IPS-20b (cell line): Measurements from ENCODE around the gene UBE2U.

ENCODE experiments used
- H3K27ac ChIP-seq: one replicate; pipeline ENCODE4 v1.5.1; 2013; ENCODE audit warnings: low read length
- H3K27me3 ChIP-seq: 2 replicates; pipeline ENCODE4 v1.6.1; 2013; ENCODE audit warnings: mild to moderate bottlenecking, low read length, inconsistent platforms; ENCODE audit not compliant: insufficient read depth
- H3K36me3 ChIP-seq: 2 replicates; pipeline ENCODE4 v1.6.1; 2013; ENCODE audit warnings: low read depth, mild to moderate bottlenecking, inconsistent platforms, low read length, moderate library complexity; ENCODE audit not compliant: insufficient read depth
- H3K4me1 ChIP-seq: 2 replicates; pipeline ENCODE4 v1.6.1; 2013; ENCODE audit warnings: mild to moderate bottlenecking, control low read depth, inconsistent platforms, low read length, moderate library complexity; ENCODE audit not compliant: insufficient read depth
- H3K4me3 ChIP-seq: 2 replicates; pipeline ENCODE4 v1.5.1; 2013; ENCODE audit warnings: mild to moderate bottlenecking, low read length, inconsistent platforms
- H3K9ac ChIP-seq: 2 replicates; pipeline ENCODE4 v1.6.1; 2013; ENCODE audit warnings: low read depth, mild to moderate bottlenecking, inconsistent platforms, low read length, moderate library complexity
- H3K9me3 ChIP-seq: 2 replicates; pipeline ENCODE4 v1.6.1; 2013; ENCODE audit warnings: mild to moderate bottlenecking, low read depth, low read length, inconsistent platforms; ENCODE audit not compliant: insufficient read depth

UBE2U gene

DNA sequence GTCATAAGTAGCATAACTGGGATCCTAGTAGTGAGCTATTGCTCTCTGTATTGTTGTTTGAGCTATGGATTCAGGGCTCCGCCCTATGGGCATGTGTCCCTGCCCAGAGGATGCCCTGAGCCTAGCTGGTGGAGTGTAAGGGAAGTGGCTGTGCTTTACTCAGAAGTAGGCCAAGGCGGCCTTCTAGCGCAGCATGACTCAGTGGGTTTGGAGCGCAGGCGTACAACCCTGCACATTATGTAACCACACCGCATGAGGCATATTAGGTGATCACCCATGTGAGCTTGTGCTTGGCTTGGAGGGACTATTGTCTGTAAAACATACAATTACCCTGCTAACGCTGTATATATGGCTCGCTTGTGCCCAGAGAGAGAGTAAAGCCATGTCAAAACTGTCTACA, 11.1 kb upstream of the UBE2U start:
- Histone ChIP-seq H3K4me3 (no peak overlapping the region), H3K27ac (no peak overlapping the region)

DNA sequence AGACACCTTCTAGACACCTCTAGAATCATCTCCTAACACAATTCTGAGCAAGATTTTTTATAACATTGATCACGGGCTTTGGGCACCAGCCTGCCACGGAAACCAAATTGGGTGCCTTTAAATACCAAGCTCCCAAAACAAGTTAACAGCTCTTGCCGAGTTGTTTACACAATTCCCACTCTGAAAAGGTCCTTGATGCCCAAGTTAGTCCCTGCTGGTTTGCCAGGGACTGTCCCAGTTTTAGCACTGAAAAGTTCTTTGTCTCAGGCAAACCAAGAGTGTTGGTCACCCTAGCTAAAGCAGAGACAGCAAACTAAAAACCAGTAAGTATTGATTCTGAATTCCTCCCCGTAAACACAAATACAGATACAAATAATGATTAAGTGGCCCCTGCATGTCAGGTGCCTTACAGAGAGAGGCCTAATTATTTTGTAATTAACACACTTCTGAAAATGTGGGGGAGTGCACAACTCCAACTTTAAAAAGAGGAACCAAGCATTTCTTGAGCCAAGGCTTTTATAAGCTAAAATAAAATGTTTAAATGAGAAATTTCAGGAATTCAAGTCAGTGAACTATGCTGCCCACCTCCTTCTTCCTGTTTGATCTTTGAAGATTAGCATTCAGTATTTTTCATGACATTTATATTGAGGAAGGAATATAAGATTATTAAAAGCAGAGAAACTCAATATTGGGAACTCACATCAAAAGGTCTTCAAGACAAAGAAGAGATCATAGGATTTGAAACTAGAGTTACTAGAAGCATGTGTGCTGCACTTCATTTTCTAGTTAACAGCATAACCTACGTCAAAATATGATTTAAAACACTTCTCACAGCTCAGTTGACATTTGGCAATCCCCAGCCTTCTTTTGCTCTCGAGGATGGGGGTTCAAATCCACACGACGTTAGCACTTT, 9.0 kb upstream of the UBE2U start:
- Histone ChIP-seq H3K9ac (no peak overlapping the region), H3K27ac (no peak overlapping the region), H3K4me1 (peaks cover 4% of the 10 kb centered on the region; the same call in 1 of the 2 replicates), H3K9me3 (peaks cover 4% of the 10 kb centered on the region; the same call in 1 of the 2 replicates), H3K4me3 (no peak overlapping the region), H3K27me3 (no peaks in the 10 kb centered on the region), H3K36me3 (no peaks in the 10 kb centered on the region)

More for the DNA sequence above, 11.1 kb upstream of the UBE2U start:
- no peaks in the 10 kb centered on the region for H3K36me3 ChIP-seq
- peaks cover 4% of the 10 kb centered on the region; the same call in 1 of the 2 replicates for H3K9me3 ChIP-seq
- H3K4me1 ChIP-seq = peaks cover 4% of the 10 kb centered on the region; the same call in 1 of the 2 replicates
- H3K27me3 ChIP-seq = no peaks in the 10 kb centered on the region
- no peak overlapping the region for H3K9ac ChIP-seq

- H3K36me3 ChIP-seq = no peaks in the 10 kb centered on the region
- no peaks in the 10 kb centered on the region for H3K27me3 ChIP-seq
- H3K9ac ChIP-seq = no peak overlapping the region
- H3K9me3 ChIP-seq = peaks cover 4% of the 10 kb centered on the region; the same call in 1 of the 2 replicates
- peaks cover 4% of the 10 kb centered on the region; the same call in 1 of the 2 replicates for H3K4me1 ChIP-seq
- H3K27ac ChIP-seq = no peak overlapping the region
- no peak overlapping the region for H3K4me3 ChIP-seq
These were observed 8.4 kb upstream of the UBE2U start for GRCh38 chr1:64195081-64195395.

GRCh38 chr1:64196074-64196870, 7.2 kb upstream of the UBE2U start:
- H3K27me3 ChIP-seq = no peaks in the 10 kb centered on the region
- no peak overlapping the region for H3K9ac ChIP-seq
- peaks cover 4% of the 10 kb centered on the region; the same call in 1 of the 2 replicates for H3K9me3 ChIP-seq
- H3K4me3 ChIP-seq = no peak overlapping the region
- no peaks in the 10 kb centered on the region for H3K36me3 ChIP-seq
- H3K27ac ChIP-seq = no peak overlapping the region
- H3K4me1 ChIP-seq = peaks cover 4% of the 10 kb centered on the region; the same call in 1 of the 2 replicates

DNA sequence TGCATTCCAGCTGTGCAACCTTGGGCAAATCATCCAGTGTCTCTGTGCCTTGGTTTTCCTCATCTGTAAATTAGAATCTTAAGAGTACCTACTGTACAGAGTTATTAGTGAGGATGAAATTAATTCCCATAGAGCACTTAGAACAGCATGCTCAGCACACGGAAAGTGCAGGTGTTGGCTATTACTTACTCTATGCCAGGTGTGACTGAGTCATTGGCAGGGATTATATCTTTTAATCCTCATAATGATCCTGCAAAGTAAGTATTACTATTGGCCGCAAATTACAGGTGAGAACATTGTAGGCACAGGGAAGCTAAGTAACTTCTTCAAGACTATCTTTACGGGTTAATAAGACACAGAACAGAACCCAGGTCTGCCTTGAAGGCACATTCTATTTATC, 6.3 kb upstream of the UBE2U start:
- no peak overlapping the region for H3K9ac ChIP-seq
- H3K9me3 ChIP-seq = peaks cover 3% of the 10 kb centered on the region; the same call in 1 of the 2 replicates
- H3K27me3 ChIP-seq = no peaks in the 10 kb centered on the region
- no peak overlapping the region for H3K27ac ChIP-seq
- peaks cover 4% of the 10 kb centered on the region; the same call in 1 of the 2 replicates for H3K4me1 ChIP-seq
- H3K4me3 ChIP-seq = no peak overlapping the region
- H3K36me3 ChIP-seq = no peaks in the 10 kb centered on the region

- Histone ChIP-seq H3K27me3 (no peaks in the 10 kb centered on the region), H3K9me3 (no peaks in the 10 kb centered on the region), H3K36me3 (no peaks in the 10 kb centered on the region), H3K9ac (no peak overlapping the region), H3K4me1 (peaks cover 4% of the 10 kb centered on the region; the same call in 1 of the 2 replicates), H3K4me3 (no peak overlapping the region), H3K27ac (no peak overlapping the region)
These were observed 4.3 kb upstream of the UBE2U start for GRCh38 chr1:64199154-64199553.

- Histone ChIP-seq H3K4me1 (peaks cover 2% of the 10 kb centered on the region; the same call in 1 of the 2 replicates), H3K4me3 (no peak overlapping the region), H3K9ac (no peak overlapping the region), H3K9me3 (no peaks in the 10 kb centered on the region), H3K27me3 (no peaks in the 10 kb centered on the region), H3K36me3 (no peaks in the 10 kb centered on the region), H3K27ac (no peak overlapping the region)
These were observed 3.4 kb upstream of the UBE2U start for GRCh38 chr1:64200064-64200463.

- no peaks in the 10 kb centered on the region for H3K36me3 ChIP-seq
- H3K9me3 ChIP-seq = no peaks in the 10 kb centered on the region
- H3K27ac ChIP-seq = no peak overlapping the region
- no peaks in the 10 kb centered on the region for H3K27me3 ChIP-seq
- no peak overlapping the region for H3K4me3 ChIP-seq
- H3K4me1 ChIP-seq = no peaks in the 10 kb centered on the region
- no peak overlapping the region for H3K9ac ChIP-seq
These were observed 5.8 kb downstream of the UBE2U start for GRCh38 chr1:64209221-64209620.

GRCh38 chr1:64212031-64212430, 8.6 kb downstream of the UBE2U start:
- Histone ChIP-seq H3K4me3 (no peak overlapping the region), H3K9me3 (no peaks in the 10 kb centered on the region), H3K9ac (no peak overlapping the region), H3K36me3 (no peaks in the 10 kb centered on the region), H3K27me3 (no peaks in the 10 kb centered on the region), H3K4me1 (no peaks in the 10 kb centered on the region), H3K27ac (no peak overlapping the region)

- no peaks in the 10 kb centered on the region for H3K4me1 ChIP-seq
These were observed 12.2 kb downstream of the UBE2U start for GRCh38 chr1:64215576-64215975.

GRCh38 chr1:64220241-64220640, 16.8 kb downstream of the UBE2U start:
- no peaks in the 10 kb centered on the region for H3K4me1 ChIP-seq
- no peaks in the 10 kb centered on the region for H3K9me3 ChIP-seq
- H3K27me3 ChIP-seq = no peaks in the 10 kb centered on the region
- no peaks in the 10 kb centered on the region for H3K36me3 ChIP-seq
- H3K4me3 ChIP-seq = no peak overlapping the region
- no peak overlapping the region for H3K27ac ChIP-seq
- no peak overlapping the region for H3K9ac ChIP-seq

More at GRCh38 chr1:64215576-64215975, 12.2 kb downstream of the UBE2U start:
- Histone ChIP-seq H3K9ac (no peak overlapping the region), H3K36me3 (no peaks in the 10 kb centered on the region), H3K4me3 (no peak overlapping the region), H3K9me3 (no peaks in the 10 kb centered on the region), H3K27ac (no peak overlapping the region), H3K27me3 (no peaks in the 10 kb centered on the region)
